ENCODE measurements around the gene CA10.

Gene CA10

GRCh38 chr17:51703361-51704341 lies 454.9 kb downstream of the CA10 start:
- TF ChIP-seq, protein P1, sequence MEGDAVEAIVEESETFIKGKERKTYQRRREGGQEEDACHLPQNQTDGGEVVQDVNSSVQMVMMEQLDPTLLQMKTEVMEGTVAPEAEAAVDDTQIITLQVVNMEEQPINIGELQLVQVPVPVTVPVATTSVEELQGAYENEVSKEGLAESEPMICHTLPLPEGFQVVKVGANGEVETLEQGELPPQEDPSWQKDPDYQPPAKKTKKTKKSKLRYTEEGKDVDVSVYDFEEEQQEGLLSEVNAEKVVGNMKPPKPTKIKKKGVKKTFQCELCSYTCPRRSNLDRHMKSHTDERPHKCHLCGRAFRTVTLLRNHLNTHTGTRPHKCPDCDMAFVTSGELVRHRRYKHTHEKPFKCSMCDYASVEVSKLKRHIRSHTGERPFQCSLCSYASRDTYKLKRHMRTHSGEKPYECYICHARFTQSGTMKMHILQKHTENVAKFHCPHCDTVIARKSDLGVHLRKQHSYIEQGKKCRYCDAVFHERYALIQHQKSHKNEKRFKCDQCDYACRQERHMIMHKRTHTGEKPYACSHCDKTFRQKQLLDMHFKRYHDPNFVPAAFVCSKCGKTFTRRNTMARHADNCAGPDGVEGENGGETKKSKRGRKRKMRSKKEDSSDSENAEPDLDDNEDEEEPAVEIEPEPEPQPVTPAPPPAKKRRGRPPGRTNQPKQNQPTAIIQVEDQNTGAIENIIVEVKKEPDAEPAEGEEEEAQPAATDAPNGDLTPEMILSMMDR (IDR thresholded peaks at IDR 0.05; ENCODE audit: unreplicated experiment in 3 of 3) = no peak
- H3K9me3 Mint-ChIP-seq = no peaks in the 10 kb centered on the region
- H3K27ac Mint-ChIP-seq = peak overlapping the region; percentile 19 to 73 (median 72)
- H3K4me1 Mint-ChIP-seq = peaks cover 38% of the 10 kb centered on the region
- no peak overlapping the region for H3K4me3 Mint-ChIP-seq
- H3K27me3 Mint-ChIP-seq (ENCODE audit: low read depth) = peaks cover 4% of the 10 kb centered on the region
- no peaks in the 10 kb centered on the region for H3K36me3 Mint-ChIP-seq (ENCODE audit: low read depth)

GRCh38 chr17:51702963-51703360 lies 455.6 kb downstream of the CA10 start:
- peaks cover 4% of the 10 kb centered on the region for H3K27me3 Mint-ChIP-seq (ENCODE audit: low read depth)

GRCh38 chr17:51701501-51701900 lies 457.0 kb downstream of the CA10 start:
- no peak overlapping the region for H3K4me3 Mint-ChIP-seq
- H3K27me3 Mint-ChIP-seq (ENCODE audit: low read depth) = peaks cover 4% of the 10 kb centered on the region
- TF ChIP-seq, protein P1 (IDR thresholded peaks at IDR 0.05; ENCODE audit: unreplicated experiment in 3 of 3) = no peak
- peak overlapping the region; percentile 54 to 77 (median 56) for H3K27ac Mint-ChIP-seq
- no peaks in the 10 kb centered on the region for H3K36me3 Mint-ChIP-seq (ENCODE audit: low read depth)
- H3K4me1 Mint-ChIP-seq = peaks cover 36% of the 10 kb centered on the region
- H3K9me3 Mint-ChIP-seq = peaks cover 6% of the 10 kb centered on the region

More at GRCh38 chr17:51702963-51703360, 455.6 kb downstream of the CA10 start:
- Mint-ChIP-seq H3K36me3 (ENCODE audit: low read depth) (no peaks in the 10 kb centered on the region), H3K9me3 (no peaks in the 10 kb centered on the region), H3K4me3 (no peak overlapping the region), H3K27ac (peak overlapping the region in 2 of 3 experiments; percentile 67 to 76), H3K4me1 (peaks cover 38% of the 10 kb centered on the region)
- TF ChIP-seq, protein P1 (IDR thresholded peaks at IDR 0.05; ENCODE audit: unreplicated experiment in 3 of 3) = no peak

GRCh38 chr17:51700011-51700760 lies 458.3 kb downstream of the CA10 start:
- Mint-ChIP-seq H3K36me3 (ENCODE audit: low read depth) (no peaks in the 10 kb centered on the region), H3K27me3 (ENCODE audit: low read depth) (peaks cover 5% of the 10 kb centered on the region), H3K4me1 (peaks cover 32% of the 10 kb centered on the region), H3K27ac (peak overlapping the region in 1 of 3 experiments; percentile 19), H3K9me3 (peaks cover 18% of the 10 kb centered on the region), H3K4me3 (no peak overlapping the region)
- TF ChIP-seq, protein P1 (IDR thresholded peaks at IDR 0.05; ENCODE audit: unreplicated experiment in 3 of 3) = no peak

DNA sequence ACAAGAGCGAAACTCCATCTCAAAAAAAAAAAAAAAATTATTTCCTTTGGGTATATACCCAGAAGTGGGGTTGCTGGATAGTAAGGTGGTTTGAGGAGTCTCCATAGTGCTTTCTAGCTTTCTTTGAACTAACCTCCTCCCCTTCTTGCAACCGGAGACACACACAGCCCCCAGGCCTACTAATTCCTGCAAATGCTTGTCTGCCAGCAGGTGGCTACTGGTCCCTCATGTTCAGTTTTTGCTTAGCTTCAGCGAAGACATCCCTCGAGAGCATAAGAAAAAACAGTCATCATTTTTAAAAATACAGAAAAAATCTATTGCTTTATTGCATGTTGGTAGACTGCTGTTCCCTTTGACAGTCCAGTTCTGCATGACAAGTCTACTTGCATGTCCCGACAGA lies 459.2 kb downstream of the CA10 start:
- no peak overlapping the region for H3K27ac Mint-ChIP-seq
- peaks cover 5% of the 10 kb centered on the region for H3K27me3 Mint-ChIP-seq (ENCODE audit: low read depth)
- H3K4me1 Mint-ChIP-seq = peaks cover 32% of the 10 kb centered on the region

More for the DNA sequence above, 459.2 kb downstream of the CA10 start:
- no peak overlapping the region for H3K4me3 Mint-ChIP-seq
- peaks cover 27% of the 10 kb centered on the region for H3K9me3 Mint-ChIP-seq
- TF ChIP-seq, protein P1 (IDR thresholded peaks at IDR 0.05; ENCODE audit: unreplicated experiment in 3 of 3) = peak in 1 of 3 experiments; percentile 14
- no peaks in the 10 kb centered on the region for H3K36me3 Mint-ChIP-seq (ENCODE audit: low read depth)
